Loucy (cell line): ENCODE data around the gene MYO3B.

ENCODE experiments used
- H2AFZ ChIP-seq: fragments of 200-600 bp; sonication (generic); 2 replicates; pipeline ENCODE4 v1.6.0; 2016; ENCODE audit warnings: antibody characterized with exemption, mild to moderate bottlenecking, low read length, moderate library complexity
- H3F3A ChIP-seq: fragments of 200-600 bp; 2 replicates; pipeline ENCODE4 v1.6.0; 2016; ENCODE audit warnings: antibody characterized with exemption, low read depth, mild to moderate bottlenecking
- H3K27me3 ChIP-seq: fragments of 200-600 bp; sonication (generic); 2 replicates; pipeline ENCODE4 v1.6.1; 2014; ENCODE audit warnings: low read length, mild to moderate bottlenecking; ENCODE audit not compliant: insufficient read depth, poor library complexity, severe bottlenecking
- H3K36me3 ChIP-seq: fragments of 200-600 bp; sonication (generic); 2 replicates; pipeline ENCODE4 v1.6.1; 2016; ENCODE audit warnings: low read length; ENCODE audit not compliant: insufficient read depth
- H3K4me1 ChIP-seq: fragments of 200-600 bp; sonication (generic); 2 replicates; pipeline ENCODE4 v1.5.1; 2014; ENCODE audit warnings: low read length, mild to moderate bottlenecking; ENCODE audit not compliant: insufficient read depth, poor library complexity, severe bottlenecking
- H3K4me2 ChIP-seq: fragments of 200-600 bp; sonication (generic); 2 replicates; pipeline ENCODE4 v1.6.0; 2014; ENCODE audit warnings: antibody characterized with exemption, low read length, low read depth, mild to moderate bottlenecking; ENCODE audit not compliant: poor library complexity, severe bottlenecking
- H3K4me3 ChIP-seq: fragments of 200-600 bp; sonication (generic); 2 replicates; pipeline ENCODE4 v1.5.1; 2014; ENCODE audit warnings: low read length, mild to moderate bottlenecking, mixed read lengths; ENCODE audit not compliant: poor library complexity, severe bottlenecking
- H3K79me2 ChIP-seq: fragments of 200-600 bp; sonication (generic); 2 replicates; pipeline ENCODE4 v1.6.1; 2014; ENCODE audit warnings: low read length; ENCODE audit not compliant: insufficient read depth
- H3K9ac ChIP-seq: fragments of 200-600 bp; sonication (generic); 2 replicates; pipeline ENCODE4 v1.6.0; 2014; ENCODE audit warnings: mild to moderate bottlenecking, low read depth, low read length, moderate library complexity; ENCODE audit not compliant: poor library complexity, severe bottlenecking
- H3K9me2 ChIP-seq: fragments of 200-600 bp; sonication (generic); replicated peaks from 2 replicates; pipeline ENCODE4 v1.6.1; 2016; ENCODE audit warnings: low read depth, low read length, mixed read lengths
- H3K9me3 ChIP-seq: fragments of 200-600 bp; sonication (generic); 2 replicates; pipeline ENCODE4 v1.6.1; 2014; ENCODE audit warnings: mild to moderate bottlenecking, antibody characterized with exemption, low read length, low read depth; ENCODE audit not compliant: insufficient read depth
- H4K20me1 ChIP-seq: fragments of 200-600 bp; sonication (generic); 2 replicates; pipeline ENCODE4 v1.6.0; 2014; ENCODE audit warnings: antibody characterized with exemption, low read length, mild to moderate bottlenecking; ENCODE audit not compliant: insufficient read depth, poor library complexity, severe bottlenecking
- EZH2phosphoT487 ChIP-seq: fragments of 200-600 bp; IDR thresholded peaks from 2 replicates; pipeline ENCODE4 v1.6.1; 2018; ENCODE audit warnings: antibody characterized with exemption, mild to moderate bottlenecking, moderate library complexity, borderline replicate concordance
- TF ChIP-seq, protein P1 (sequence below): fragments of 200-600 bp; sonication (generic); conservative IDR thresholded peaks from 2 replicates; pipeline ENCODE4 v1.5.1; 2014; ENCODE audit warnings: mild to moderate bottlenecking, antibody characterized with exemption, low read length

The MYO3B gene

DNA sequence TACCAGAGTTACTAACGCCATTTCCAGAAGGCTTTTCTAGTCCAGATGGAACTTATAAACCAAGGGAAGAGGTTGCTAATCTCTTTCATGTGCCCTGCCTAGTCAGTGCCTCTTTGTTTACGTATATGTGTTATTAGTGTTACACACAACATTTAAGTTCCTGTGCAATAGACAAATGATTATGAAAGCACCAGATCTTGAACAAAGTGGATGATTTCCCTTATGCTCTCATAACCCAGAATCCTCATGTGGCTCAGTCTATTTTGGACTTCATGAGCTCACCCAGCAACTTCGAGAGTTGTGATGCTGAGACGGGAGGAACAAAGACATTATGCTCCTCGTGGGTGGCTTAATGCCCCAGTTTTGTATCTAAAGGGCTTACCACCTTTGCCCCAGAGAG is 322.8 kb downstream of the MYO3B start:
- TF ChIP-seq, protein P1, sequence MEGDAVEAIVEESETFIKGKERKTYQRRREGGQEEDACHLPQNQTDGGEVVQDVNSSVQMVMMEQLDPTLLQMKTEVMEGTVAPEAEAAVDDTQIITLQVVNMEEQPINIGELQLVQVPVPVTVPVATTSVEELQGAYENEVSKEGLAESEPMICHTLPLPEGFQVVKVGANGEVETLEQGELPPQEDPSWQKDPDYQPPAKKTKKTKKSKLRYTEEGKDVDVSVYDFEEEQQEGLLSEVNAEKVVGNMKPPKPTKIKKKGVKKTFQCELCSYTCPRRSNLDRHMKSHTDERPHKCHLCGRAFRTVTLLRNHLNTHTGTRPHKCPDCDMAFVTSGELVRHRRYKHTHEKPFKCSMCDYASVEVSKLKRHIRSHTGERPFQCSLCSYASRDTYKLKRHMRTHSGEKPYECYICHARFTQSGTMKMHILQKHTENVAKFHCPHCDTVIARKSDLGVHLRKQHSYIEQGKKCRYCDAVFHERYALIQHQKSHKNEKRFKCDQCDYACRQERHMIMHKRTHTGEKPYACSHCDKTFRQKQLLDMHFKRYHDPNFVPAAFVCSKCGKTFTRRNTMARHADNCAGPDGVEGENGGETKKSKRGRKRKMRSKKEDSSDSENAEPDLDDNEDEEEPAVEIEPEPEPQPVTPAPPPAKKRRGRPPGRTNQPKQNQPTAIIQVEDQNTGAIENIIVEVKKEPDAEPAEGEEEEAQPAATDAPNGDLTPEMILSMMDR, result no peak
- no peak for TF ChIP-seq EZH2phosphoT487
- Histone ChIP-seq H3K27me3 (peaks cover 89% of the 10 kb centered on the region), H3K4me1 (no peaks in the 10 kb centered on the region), H4K20me1 (no peaks in the 10 kb centered on the region), H3K4me2 (no peak overlapping the region), H3K79me2 (no peaks in the 10 kb centered on the region), H3K4me3 (no peak overlapping the region), H2AFZ (no peak overlapping the region), H3K9me3 (no peaks in the 10 kb centered on the region), H3K36me3 (no peaks in the 10 kb centered on the region), H3F3A (no peaks in the 10 kb centered on the region), H3K9ac (no peak overlapping the region), H3K9me2 (no peaks in the 10 kb centered on the region)

DNA sequence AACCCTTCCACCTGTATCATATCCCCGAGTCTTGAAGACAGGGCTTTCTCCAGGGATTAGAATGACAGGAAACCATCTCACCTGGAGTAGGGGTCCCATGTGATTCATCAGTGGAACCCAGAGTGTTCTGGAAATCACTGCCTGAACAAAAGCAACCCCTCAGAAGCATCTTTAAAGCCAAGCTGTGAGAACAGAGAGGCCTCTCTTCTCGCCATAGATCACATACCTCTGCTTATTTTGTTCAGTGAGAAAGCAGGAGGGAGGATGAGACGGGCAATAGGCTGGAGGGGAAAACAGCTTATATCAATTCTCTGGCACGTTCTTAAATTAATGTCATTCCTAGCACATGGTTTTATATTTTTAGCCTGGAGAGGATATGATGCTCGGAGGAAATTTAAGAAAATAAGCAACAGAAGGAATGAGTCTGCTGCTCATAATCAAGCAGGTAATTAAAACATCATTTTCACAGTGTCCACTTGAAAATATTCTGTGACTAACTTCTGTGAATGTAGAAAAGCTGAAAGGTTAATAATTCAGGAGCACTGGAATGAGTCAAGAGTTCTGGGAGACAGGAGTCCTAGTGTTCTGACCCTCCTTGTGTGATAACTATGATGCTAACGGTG is 323.6 kb downstream of the MYO3B start:
- no peaks in the 10 kb centered on the region for H3F3A ChIP-seq
- no peaks in the 10 kb centered on the region for H3K36me3 ChIP-seq
- no peak overlapping the region for H3K4me3 ChIP-seq
- H3K9me3 ChIP-seq, result no peaks in the 10 kb centered on the region
- H2AFZ ChIP-seq, result no peak overlapping the region
- H3K9me2 ChIP-seq, result no peaks in the 10 kb centered on the region
- no peak overlapping the region for H3K4me2 ChIP-seq
- no peaks in the 10 kb centered on the region for H3K79me2 ChIP-seq
- H3K9ac ChIP-seq, result no peak overlapping the region
- H4K20me1 ChIP-seq, result peaks cover under 1% of the 10 kb centered on the region
- H3K4me1 ChIP-seq, result peaks cover 4% of the 10 kb centered on the region
- TF ChIP-seq EZH2phosphoT487, result no peak
- TF ChIP-seq, protein P1, result no peak
- H3K27me3 ChIP-seq, result peaks cover 92% of the 10 kb centered on the region

DNA sequence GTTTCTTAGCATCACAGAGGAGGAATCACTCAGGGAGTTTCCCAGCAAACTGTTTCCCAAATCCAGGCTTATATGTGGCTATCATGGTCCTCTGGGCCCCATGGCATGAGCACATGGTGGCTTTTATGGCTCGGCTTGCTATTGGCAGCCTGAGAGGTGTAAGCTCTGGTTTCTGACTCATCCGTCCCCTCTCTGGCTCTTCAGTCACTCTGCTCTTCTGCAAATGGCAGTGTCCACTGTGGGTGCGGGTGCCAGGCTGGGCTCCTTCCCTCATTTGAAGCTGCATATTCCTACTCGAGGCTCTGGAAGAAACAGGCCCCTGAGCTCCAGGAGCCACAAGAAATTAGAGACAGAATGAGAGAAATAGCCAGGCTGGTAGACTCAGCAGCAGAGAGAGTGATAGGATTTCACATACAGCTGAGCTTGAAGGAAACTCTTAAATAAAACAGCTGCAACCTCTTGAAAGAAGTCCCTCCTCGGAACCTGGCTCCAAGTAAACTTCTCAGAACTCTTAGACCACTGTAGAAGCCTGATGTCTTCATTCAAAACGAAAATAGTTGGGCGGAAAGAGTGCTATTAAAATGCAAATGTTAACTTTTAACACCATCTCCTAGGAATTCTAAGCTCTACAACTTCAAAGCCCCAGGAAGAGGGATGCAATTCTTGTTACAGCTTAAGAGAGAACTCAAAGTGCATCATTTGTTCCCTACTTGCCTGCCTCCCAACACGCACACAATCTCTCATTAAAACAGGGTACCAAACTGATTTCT is 324.6 kb downstream of the MYO3B start:
- Histone ChIP-seq H3K4me2 (no peak overlapping the region), H3K9me3 (no peaks in the 10 kb centered on the region), H3F3A (no peaks in the 10 kb centered on the region), H3K9ac (no peak overlapping the region), H3K36me3 (no peaks in the 10 kb centered on the region), H3K79me2 (no peaks in the 10 kb centered on the region), H3K9me2 (no peaks in the 10 kb centered on the region), H3K4me1 (peaks cover 10% of the 10 kb centered on the region), H2AFZ (no peak overlapping the region), H3K4me3 (no peak overlapping the region), H4K20me1 (peaks cover 6% of the 10 kb centered on the region), H3K27me3 (peaks cover 94% of the 10 kb centered on the region)
- TF ChIP-seq, protein P1, result no peak
- TF ChIP-seq EZH2phosphoT487, result no peak
